GM19043 (cell line): ENCODE data around the gene TMEM91.
"Not testable (repeated sequence)": the region's sequence is repeated elsewhere in the genome, so short reads cannot be mapped to it uniquely, and the experiment has no call there.

Experiments
- ATAC-seq: cut with Tn5 transposase; IDR thresholded peaks from one replicate; pipeline ENCODE4 v1.9.1; 2021; ENCODE audit warnings: low read depth; ENCODE audit not compliant: unreplicated experiment

TMEM91 gene

DNA sequence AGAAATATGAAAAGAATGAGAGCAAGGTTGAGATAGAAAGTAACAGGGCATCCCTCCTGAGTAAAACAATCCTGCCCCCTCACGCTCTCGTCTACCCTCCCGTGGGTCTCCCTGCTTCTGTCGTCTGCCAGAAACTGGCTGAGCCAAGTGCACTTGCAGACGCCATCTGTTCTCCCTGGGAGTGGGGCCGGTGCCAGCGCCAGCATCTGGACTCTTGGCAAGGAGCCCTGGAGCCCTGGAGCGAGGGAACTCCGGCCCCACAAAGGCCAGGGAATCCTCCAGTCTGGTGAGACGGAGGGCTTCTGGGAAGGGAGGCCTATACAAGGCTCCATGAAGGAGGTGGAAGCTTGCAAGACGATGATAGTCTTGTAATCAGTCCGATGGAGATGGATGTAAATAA lies 2.3 kb upstream of the TMEM91 start:
- no peak for ATAC-seq

DNA sequence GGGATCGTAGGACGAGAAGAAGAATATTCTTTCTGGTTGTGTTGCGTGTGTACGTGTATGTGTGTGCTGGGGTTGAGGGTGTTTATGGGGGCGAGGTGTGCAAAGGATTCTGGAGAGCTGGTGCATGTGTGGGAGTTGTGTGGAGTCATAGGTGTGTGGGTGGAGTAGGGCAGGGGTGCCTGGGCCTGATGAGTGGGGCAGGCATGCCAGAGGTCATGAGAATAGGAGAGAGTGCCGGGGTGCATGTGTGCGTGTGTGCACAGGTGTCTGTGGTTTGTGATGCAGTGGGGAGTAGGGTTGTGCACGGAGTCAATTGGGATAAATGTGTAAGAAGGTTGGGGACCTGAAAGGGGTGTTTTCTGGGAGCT lies 649 bp downstream of the TMEM91 start:
- ATAC-seq: no peak

DNA sequence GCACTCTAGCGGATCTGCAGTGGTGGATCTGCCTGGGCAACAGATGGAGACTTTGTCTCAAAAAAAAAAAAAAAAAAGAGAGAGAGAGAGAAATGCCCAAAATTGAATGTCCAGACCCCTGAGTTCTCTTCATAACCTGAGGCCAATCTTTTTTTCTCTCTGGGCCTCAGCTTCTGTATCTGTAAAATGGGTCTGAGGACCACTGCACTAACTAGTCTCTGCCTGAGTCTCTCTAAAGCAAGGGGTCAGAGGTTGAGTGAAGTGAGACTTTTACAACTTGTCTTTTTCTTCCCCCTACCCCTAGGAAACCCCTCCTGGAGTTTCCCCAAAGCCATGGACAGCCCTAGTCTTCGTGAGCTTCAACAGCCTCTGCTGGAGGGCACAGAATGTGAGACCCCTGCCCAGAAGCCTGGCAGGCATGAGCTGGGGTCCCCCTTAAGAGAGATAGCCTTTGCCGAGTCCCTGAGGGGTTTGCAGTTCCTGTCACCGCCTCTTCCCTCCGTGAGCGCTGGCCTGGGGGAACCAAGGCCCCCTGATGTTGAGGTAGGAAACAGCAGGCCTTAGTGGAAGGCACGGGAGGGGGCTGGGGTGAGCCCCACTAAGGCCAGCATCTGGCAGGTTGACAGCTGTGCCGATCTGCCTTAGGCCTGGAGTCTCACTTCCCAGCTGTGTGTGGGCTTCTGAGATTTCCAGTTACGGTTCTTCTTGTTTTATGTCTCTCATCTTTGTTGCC lies 1.8 kb downstream of the TMEM91 start:
- ATAC-seq: no peak

DNA sequence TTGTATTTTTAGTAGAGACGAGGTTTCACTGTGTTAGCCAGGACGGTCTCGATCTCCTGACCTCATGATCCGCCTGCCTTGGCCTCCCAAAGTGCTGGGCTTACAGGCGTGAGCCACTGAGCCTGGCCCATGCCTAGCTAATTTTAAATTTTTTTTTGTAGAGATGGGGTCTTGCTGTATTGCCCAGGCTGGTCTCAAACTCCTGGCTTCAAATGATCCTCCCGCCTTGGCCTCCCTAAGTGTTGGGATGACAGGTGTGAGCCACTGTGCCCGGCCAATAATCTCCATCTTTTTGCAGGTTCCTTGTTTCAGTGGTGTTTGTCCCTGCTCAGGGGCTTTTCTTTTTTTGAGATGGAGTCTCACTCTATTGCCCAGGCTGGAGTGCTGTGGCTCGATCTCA lies 5.2 kb downstream of the TMEM91 start:
- not testable (repeated sequence) for ATAC-seq

DNA sequence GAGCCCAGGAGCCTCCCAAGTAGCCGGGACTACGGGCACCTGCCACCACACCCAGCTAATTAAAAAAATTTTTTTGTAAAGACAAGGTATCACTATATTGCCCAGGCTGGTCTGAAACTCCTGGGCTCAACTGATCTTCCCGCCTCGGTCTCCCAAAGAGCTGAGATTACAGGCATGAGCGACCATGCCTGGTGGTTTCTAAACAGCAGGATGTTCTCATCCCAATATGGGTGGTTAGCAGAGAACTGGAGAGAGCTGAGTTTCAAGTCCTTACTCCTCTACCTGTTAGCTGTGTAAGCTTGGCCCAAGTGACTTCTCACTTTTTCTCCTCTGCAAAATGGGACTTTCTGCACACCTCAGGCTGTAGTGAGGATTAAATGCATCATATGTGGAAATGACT lies 8.0 kb downstream of the TMEM91 start:
- ATAC-seq: no peak

DNA sequence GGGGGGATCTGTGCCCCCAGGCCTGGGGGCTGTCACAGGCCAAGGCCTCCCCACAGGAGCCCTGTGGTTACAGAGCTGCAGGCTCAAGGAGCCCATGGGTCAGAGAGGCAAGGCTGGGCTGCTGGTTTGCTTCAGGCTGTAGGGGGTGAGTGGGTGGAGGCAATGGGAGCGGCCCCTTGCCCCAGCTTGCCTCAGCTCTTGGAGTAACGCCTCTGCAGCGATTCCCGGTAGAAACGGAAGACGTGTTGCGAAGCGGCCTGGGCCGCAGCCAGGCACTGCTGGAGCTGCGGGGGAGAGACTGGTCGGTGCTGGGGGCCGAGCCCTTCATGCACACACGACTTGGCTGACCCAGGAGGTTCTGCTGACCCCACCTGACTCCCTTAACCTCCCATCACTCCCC lies 10.1 kb downstream of the TMEM91 start:
- no peak for ATAC-seq

DNA sequence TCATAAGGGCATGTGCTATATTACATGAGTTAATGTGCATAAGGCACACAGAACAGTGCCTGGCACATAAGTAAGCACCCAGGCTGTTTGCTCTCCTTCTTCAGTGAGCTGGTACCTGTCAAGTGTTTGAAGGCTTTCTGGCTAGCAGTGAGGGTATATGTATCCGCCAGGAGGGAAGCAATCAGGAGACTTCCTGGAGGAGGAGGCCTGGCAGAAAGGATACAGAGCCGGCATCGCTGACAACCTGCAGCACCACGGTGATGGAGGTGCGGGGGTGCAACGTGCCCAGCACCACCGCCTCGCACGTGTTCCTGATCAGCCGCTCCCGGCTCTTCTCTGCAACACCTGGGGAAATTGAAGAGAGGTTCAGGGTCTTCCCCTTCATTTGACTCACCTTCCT lies 15.3 kb downstream of the TMEM91 start:
- ATAC-seq: no peak

DNA sequence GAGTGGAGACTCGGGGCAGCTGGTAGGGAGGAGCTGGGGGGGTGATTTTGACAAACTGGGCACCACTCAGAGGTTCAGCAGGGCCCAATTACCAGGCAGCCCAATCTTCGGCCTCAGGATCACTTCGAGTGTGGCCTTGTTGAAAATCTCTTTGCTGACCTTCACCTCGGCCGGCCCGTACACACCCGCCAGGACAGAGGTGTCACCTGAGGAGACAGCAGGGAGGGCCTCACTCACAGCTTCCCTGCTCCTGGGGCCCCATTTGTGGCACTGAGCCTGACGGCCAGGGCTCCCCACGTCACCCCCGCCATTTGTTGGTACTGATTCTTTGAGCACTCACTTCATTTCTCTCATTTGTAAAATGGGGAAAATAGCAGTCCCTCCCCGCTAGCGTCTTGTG lies 16.4 kb downstream of the TMEM91 start:
- no peak for ATAC-seq

DNA sequence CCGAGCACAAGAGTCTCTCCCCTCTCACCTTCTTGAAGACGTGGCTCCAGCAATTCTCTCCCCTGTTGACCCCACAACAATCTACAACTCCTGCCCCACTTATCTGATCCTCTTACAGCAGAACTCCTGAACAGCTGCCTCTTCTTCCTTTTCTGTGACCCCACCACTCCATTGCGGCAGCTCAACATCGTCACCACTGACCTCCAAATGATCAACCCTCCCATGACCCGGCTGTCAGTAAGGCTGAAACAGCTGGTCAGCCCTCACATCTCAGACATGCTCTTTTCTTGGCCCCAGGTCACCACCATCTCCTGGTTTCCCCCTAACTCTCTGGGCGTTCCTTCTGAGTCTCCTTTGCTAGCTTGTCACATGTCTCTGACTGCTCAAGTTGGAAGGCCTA lies 19.0 kb downstream of the TMEM91 start:
- ATAC-seq: no peak

DNA sequence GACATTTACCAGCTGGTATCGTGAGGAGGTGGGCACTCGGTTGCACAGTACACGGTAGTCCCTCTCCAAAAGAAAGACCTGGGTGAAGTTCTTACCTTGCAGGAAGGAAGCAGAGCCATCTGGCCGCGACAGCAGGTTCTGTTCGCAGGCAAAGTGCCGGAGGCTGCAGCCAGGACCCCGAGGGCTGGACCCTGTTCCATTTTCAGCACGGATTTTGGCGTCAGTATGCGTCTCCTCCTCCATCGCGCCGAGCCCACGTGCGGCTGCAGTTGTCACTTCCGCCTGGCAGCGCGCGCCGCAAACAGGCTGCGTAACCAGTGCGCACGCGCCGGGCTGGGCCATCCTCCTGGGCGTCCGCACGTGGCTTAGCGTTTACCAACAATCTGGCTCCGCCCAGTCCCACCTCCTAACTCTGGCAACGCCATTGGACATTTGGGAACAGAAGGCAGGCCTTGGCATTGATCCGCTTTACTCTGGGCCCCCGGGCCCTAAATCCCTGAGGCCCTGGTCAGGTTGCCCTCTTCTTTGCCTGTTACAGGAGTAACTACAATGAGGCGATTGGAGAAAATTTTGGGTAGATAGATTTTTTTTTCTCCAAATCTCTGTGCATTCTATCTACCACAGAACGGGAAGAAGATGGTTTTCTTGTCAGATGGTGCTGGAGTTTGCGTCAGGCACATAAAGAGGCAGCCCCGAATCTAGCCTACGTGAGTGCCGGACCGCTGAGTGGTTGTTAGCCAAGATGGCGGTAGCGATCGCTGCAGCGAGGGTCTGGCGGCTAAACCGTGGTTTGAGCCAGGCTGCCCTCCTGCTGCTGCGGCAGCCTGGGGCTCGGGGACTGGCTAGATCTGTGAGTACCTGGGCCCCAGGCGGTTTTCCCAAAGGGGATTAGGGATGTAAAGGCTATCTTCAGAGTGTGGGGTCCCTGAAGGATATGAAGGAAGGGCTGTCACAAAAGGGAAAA lies 21.0 kb downstream of the TMEM91 start, which contains the start of the genes BCKDHA and EXOSC5:
BCKDHA (plus strand) TSS at position 733 of the 964 bp plus-strand sequence; CDS start at position 743, 10 bp downstream.
EXOSC5 (minus strand) TSS at position 274 of the 964 bp plus-strand sequence; CDS start at position 243, 31 bp downstream.
- peak; percentile 88 for ATAC-seq

DNA sequence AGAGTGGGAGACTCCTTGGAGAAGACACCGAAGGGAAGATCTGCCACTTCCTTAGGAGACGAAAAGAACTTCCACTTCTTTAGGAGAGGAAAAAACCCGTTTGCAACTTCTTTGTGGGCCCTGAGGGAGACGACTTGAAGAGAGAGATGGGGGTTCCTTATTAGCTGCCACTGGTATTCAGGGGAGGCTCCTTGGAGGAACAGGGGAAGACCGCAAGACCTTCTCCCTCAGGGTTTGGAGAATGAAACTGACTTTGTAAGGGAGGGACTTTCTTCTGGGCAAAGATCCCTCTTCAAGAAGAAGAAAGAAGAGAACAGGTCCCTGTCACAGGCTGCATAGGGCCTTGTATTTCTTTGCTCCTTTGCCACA lies 21.7 kb downstream of the TMEM91 start:
- no peak for ATAC-seq

DNA sequence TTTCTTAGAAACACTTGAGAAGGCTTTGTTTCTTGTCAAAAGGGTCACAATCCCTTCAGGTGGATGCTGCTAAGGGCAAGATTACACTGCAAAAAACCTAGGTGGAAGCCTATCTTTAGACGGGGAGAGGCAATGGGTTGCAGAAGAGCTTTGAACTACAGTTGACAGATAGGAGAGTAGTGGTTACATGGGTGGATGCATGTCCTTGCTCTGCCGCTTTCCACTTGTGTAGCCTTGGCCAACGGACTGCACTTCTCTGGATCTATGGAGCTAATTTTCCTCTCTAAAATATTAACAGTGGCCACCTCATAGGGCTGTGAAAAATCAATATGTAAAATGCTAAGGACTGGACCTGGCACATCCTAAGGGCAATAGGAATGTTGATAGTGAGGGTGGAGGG lies 22.3 kb downstream of the TMEM91 start:
- ATAC-seq: no peak

DNA sequence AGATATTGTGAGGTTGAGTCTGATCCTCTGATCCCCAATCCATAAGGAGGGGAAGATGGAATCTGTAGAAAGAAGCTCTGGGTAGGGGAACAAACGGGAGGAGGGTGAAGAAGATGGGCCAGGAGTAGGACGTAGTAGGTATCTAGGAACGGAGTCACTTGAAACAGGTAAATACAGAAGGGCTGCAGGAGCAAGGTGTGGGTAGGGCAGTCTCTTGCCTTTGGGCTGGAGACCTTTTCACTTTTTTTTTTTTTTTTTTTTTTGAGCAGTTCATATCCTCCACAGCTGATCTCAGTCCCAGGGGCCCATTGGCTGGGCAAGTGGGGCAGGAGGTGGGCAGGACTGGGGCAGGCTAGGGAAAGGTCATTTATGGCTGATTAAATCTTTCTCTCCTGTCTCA lies 22.8 kb downstream of the TMEM91 start:
- no peak for ATAC-seq

DNA sequence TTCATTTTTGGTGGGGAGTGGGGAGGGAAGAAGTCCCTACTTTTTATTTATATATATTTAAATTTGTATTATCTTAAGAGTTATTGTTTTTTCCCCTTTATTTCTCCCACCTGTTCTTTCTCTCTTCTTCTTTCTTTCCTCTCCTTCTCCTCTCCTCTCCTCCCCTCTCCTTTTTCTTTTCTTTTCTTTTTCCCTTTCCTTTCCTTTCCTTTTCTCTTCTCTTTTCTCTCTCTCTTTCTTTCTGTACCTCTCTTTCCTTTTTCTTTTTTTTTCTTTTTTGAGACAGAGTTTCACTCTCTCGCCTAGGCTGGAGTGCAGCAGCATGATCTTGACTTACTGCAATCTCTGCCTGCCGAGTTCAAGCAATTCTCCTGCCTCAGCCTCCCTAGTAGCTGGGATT lies 23.2 kb downstream of the TMEM91 start:
- no peak for ATAC-seq

DNA sequence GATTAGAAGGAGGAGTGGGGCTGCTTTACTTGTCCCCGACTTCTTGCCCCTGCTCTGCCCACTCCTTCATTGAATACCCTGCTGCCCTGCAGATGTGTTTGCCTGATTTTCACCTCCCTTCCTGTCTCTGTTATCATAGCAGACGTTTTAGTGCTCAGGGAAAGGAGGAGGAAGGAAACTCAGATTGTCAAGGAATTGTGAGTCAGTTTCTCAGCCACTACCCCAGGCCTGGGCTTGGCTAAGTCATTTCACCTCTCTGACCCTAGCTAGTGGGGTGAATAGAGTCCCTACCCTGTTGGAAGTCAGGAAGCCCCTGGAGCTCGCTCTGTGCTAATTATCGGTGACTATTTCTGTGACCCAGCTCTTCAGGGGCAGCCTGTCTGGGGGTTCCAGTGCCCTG lies 25.1 kb downstream of the TMEM91 start:
- no peak for ATAC-seq

DNA sequence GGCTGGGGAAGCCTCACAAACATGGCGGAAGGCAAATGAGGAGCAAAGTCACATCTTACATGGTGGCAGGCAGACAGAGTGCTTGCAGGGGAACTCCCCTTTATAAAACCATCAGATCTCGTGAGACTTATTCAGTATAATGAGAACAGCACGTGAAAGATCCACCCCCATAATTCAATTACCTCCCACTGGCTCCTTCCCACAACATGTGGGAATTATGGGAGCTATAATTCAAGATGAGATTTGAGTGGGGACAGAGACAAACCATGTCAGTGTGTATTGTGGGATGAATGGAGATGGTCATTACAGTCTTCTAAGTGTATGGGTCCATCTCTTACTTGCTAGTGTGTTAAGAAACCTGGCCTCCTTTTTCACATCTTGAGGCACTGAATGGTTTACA lies 25.7 kb downstream of the TMEM91 start:
- ATAC-seq: no peak

DNA sequence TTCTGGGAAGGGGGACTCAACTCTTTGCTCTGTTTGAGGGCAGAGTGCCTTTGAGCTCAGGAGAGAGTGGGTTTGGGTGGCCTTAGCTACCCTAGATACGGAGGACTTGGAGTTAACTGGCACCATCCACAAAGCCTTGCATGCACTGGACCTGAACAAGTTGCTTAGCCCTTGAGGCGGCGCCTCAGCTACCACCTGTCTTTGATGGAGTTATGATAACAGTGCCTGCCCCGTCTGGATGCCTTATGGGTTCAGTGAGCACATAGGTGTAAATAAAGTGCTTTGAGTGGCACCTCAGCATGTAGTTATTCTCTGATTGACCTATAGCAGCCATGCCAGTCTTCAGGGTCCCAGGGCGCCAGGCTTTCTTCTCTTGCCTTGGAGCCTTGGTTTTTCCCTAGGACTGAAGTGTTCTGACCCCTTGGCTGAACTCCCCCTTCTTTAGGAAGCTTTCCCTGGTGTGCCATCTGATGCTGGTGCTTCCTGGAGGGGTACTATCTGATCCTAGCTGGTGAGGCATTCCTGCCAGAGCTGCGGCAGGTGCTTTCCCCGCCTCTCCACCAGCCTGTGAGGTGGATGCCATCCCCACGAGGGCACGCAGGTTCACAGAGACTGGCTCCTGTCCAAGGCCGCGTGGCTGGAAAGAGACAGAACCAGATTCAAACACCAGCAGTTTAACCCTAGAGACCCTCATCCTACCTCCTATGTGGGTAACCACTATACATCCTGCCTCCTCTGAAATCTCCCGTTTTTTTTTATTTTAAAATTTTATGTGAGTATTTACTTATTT lies 27.0 kb downstream of the TMEM91 start:
- ATAC-seq: no peak

DNA sequence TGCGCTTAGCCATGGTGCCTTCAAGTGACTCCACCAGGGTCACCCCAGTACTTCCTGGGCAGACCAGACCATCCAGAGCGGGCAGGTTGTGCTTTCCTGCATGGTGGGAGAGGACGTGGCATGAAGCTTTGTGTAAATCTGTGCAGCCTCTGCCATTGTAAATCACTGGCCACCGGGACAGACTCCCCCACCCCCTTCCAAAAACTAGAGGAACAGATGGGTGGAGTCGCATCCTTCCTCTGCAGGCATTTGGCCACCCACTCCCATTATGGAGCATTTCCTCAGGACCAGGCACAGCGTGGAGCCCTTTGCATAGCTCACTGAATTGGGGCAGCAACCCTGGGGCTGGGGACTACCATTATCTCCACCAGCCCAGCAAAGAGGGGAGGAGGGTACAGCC lies 29.4 kb downstream of the TMEM91 start:
- no peak for ATAC-seq

DNA sequence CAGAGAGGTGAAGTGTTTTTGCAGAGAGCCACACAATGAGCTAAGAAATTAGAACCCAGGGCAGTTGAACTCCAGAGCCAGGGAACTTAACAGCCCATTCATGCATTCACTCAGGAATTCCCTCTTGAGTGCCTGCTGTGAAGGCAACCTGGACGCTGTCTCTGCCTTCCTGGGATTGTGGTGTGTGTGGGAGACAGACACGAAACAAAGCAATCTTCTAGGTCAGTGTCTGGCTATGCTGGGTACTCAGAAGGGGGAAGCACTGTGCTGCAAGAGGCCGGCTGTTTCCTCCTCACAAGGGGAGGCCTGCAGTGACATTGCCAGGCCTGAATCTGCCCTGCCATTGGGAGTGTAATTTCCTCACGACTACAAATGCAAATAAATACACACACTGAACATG lies 30.9 kb downstream of the TMEM91 start:
- ATAC-seq: no peak

DNA sequence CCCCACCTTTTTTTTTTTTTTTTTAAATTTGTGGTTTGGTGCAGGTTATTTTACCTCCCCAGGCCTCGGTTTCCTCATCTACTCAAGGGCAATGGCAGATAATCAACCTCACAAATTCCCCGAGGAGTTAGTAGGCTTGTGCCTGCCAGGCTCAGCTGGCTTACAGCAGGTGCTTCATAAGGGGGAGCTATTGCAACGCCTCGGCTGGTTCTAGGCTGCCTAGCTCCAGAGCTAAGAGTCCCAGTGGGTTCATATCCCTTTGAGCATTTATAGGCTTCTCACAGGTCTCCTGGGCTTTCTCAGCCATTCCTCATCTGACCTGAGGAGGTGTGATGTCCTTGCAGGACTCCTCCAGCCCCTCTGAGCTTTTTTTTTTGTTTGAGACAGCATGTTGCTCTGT lies 31.9 kb downstream of the TMEM91 start:
- ATAC-seq: no peak

DNA sequence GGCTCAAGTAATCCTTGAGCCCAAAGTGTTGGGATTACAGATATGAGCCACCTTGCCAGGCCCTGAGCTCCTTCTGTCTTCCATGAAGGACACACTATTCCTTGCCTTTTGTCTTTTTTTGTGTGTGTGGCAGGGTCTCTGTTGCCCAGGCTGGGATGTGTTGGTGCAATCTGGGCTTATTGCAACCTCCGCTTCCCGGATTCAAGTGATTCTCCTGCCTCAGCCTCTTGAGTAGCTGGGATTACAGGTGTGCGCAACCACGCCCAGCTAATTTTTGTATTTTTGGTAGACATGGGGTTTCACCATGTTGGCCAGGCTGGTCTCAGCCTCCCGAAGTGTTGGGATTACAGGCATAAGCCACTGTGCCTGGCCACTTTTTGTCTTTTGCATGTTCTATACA lies 32.5 kb downstream of the TMEM91 start:
- not testable (repeated sequence) for ATAC-seq
